ENCODE measurements around the gene PCBD1.
"Not testable (repeated sequence)": the region's sequence is repeated elsewhere in the genome, so short reads cannot be mapped to it uniquely, and the experiment has no call there.

Gene PCBD1

GRCh38 chr10:70887804-70888800, at the start of gene PCBD1:
Gene PCBD1 (minus strand): TSS chr10:70888565. CDS start chr10:70888533, 32 bp downstream.
- peak; percentile 55 for DNase-seq (ENCODE audit: low read depth)

GRCh38 chr10:70937661-70938060, 49.3 kb upstream of the PCBD1 start:
- DNase-seq (ENCODE audit: low read depth), result no peak

GRCh38 chr10:70936111-70936510, 47.7 kb upstream of the PCBD1 start:
- no peak for DNase-seq (ENCODE audit: low read depth)

- DNase-seq (ENCODE audit: low read depth), result no peak
These were observed 47.3 kb upstream of the PCBD1 start for GRCh38 chr10:70935631-70936030.

- no peak for DNase-seq (ENCODE audit: low read depth)
These were observed 46.8 kb upstream of the PCBD1 start for GRCh38 chr10:70935125-70935625.

DNA sequence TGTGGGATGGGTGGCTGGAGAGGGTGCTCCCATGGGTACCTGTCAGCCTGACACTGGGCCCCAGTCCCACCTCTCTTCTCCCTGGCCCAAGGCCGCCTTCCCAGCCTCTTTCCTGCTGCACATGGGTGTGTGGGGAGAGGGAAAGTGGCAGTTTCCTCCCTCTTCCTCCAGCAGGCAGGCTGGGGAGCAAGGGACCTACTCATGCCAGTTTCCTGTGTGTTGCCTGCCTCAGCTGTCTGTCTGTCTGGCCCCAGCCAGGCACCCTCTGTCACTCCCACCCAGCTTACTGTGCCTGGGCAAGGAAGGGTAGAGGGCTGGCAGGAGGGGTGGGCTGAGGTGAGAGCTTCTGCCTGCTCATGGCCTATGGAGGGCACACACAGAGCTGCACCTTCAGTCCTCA, 46.3 kb upstream of the PCBD1 start:
- DNase-seq (ENCODE audit: low read depth), result no peak

GRCh38 chr10:70932392-70933196, 44.2 kb upstream of the PCBD1 start:
- DNase-seq (ENCODE audit: low read depth), result no peak

DNA sequence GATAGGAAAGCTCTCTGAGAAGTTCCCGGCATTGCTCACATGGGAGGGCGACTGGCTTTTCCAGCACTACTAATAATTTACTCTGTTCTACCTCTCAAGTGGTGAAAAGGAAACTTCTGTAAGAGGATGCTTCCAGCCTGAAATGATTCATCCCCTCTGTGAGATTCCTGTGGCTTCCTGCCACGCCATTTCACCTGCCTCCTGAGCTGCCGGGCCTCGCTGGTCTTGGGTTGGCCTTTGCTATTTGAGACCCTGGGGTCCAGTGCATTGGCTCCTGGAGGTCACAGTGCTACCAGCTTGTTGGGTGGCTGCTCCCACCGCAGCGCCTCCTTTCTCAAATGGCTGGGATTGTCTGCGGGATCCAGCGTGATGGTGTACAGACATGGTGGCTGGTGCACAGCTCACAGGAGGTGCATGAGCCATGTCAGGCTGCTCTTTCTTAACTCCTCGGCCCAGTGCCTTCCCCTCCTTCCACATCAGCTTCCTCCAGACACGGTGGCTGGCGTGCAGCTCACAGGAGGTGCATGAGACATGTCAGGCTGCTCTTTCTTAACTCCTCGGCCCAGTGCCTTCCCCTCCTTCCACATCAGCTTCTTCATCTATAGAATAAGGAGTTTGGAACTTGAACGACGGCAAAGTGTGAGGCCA, 42.9 kb upstream of the PCBD1 start:
- DNase-seq (ENCODE audit: low read depth), result no peak

GRCh38 chr10:70930263-70931000, 42.1 kb upstream of the PCBD1 start:
- no peak for DNase-seq (ENCODE audit: low read depth)

DNA sequence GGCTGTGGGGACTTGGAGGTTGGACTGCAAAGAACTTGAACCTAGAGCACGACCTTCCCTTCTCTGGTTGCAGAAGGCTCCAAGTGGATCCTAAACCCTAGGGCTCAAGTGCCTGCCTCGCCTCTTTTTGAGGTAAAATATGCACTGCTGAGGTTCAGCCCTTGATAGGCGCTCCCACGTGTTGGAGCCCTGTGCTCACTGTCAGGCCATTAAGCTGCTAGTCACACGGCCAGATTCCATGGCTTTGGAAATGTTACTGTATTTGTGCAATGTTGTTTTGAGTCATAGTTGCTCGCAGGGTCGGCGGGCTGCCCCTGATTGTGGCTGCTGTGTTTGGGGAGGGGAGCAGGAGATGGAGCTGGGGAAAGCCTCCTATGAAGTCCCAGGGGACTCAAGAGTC, 39.8 kb upstream of the PCBD1 start:
- no peak for DNase-seq (ENCODE audit: low read depth)

- DNase-seq (ENCODE audit: low read depth), result no peak
These were observed 39.0 kb upstream of the PCBD1 start for GRCh38 chr10:70927189-70927943.

- DNase-seq (ENCODE audit: low read depth), result no peak
These were observed 38.0 kb upstream of the PCBD1 start for GRCh38 chr10:70926226-70927000.

DNA sequence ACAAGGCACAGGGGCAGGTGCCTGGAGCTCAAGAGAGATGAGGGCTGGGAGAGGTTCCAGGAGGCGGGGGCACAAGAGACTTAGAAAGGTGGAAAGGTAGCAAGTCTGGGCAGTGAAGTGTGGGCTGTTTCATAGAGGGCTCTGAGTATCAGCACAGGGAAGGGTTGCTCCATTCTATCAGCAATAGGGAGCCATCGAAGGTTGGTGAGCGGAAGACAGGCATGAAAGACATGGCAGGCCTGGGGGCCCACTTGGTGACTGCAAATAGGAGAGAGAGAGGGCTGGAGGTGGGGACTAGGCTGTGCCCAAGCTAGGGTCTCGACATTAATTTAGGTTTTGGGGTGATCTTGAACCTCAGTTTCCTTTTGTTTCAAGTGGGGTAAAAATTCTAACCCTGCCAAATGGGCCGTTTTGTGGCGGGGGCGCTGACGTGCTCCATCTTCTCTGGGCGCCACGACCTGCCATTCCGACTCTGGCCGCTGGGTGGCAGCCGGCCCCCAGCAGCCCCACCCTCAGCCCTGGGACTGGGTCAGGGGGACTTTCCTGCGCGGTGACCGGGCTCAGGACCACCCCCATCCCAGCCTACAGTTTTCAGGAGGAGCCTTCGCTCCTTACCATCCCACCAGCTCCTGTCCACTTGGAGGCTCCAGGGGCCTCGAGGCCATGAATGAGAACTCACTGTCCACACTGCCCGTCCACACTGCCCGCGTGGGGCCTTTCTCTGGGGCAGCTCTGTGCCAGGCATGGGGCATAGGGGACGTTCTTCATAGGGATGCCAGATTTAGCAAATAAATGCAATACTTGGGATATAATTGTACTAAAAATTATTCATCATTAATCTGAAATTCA, 37.2 kb upstream of the PCBD1 start:
- DNase-seq (ENCODE audit: low read depth), result no peak

- no peak for DNase-seq (ENCODE audit: low read depth)
These were observed 35.3 kb upstream of the PCBD1 start for GRCh38 chr10:70923696-70924095.

DNA sequence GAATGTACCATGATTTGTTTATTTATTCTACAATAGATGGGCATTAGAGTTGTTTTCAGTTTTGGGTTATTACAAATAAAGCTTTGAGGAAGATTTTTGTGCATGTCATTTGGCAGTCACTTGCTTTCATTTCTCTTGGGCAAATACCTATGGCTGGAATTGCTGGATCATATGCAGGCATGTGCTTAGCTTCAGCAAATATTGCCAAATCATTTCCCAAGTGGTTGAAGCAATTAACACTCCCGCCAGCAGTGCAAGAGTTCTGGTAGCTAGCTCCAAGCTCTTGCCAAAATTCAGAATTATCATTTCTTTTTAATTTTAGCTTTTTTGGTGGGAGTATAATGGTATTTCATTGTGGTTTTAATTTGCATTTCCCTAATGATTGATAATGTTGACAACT, 32.9 kb upstream of the PCBD1 start:
- DNase-seq (ENCODE audit: low read depth), result no peak

DNA sequence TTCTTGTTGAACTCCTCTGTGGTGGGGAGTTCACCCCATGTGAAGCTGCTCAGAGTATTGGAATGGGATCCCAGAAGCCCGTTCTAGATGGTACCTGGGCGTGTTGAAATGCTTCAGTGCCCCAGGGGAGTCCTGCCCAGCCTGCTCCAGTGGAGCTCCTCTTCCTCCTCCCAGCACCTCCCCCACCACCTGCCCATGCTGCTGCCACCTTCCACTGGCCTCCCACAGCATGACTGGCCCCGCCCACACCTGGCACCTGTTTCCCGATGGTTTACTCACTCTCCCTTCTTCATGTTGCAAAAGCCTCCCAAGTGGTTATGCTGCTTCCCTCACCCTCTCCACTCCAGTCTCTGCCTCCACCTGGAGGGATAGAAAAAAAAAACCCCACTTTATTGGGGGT, 32.2 kb upstream of the PCBD1 start:
- no peak for DNase-seq (ENCODE audit: low read depth)

DNA sequence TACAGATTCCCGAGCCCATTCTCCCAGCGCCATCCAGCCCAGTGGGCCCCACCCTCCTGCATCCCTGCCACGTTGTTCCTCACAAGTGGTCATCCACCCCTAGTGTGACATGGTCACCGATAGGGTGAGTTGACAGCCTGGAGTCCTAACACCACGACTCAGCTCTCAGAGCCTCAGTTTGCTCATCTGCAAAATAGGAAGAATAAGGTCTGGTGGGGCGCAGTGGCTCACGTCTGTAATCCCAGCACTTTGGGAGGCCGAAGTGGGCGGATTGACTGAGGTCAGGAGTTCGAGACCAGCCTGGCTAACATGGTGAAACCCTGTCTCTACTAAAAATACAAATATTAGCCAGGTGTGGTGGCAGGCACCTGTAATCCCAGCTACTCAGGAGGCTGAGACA, 31.5 kb upstream of the PCBD1 start:
- not testable (repeated sequence) for DNase-seq (ENCODE audit: low read depth)

- no peak for DNase-seq (ENCODE audit: low read depth)
These were observed 30.6 kb upstream of the PCBD1 start for GRCh38 chr10:70918851-70919530.
